IMR-90 (cell line): Measurements from ENCODE around the gene SPAG8.

Experiments
- BHLHE40 ChIP-seq: fragments of 150-350 bp; IDR thresholded peaks from 2 replicates; pipeline ENCODE4 v1.6.1; 2016; ENCODE audit warnings: mild to moderate bottlenecking, low read depth, low read length
- CEBPB ChIP-seq: IDR thresholded peaks from 2 replicates; pipeline ENCODE4 v1.6.1; 2012; ENCODE audit warnings: low read depth, low read length, improper control_type of control experiment
- CHD1 ChIP-seq: IDR thresholded peaks from 2 replicates; pipeline ENCODE4 v1.6.1; 2012; ENCODE audit warnings: low read depth, low read length, improper control_type of control experiment
- ELK1 ChIP-seq: fragments of 150-350 bp; IDR thresholded peaks from 2 replicates; pipeline ENCODE4 v1.6.1; 2016; ENCODE audit warnings: low read depth, mild to moderate bottlenecking, low read length, moderate library complexity, borderline replicate concordance
- FOS ChIP-seq: fragments of 150-350 bp; IDR thresholded peaks from 2 replicates; pipeline ENCODE4 v1.6.1; 2016; ENCODE audit warnings: low read depth, low read length
- MAFK ChIP-seq: IDR thresholded peaks from 2 replicates; pipeline ENCODE4 v1.6.1; 2012; ENCODE audit warnings: low read depth, low read length, improper control_type of control experiment
- POLR2A ChIP-seq: IDR thresholded peaks from 2 replicates; pipeline ENCODE4 v1.6.1; 2012; ENCODE audit warnings: mild to moderate bottlenecking, low read depth, low read length
- RAD21 ChIP-seq: IDR thresholded peaks from 2 replicates; pipeline ENCODE4 v1.6.1; 2012; ENCODE audit warnings: low read length, improper control_type of control experiment
- SMC3 ChIP-seq: fragments of 150-350 bp; IDR thresholded peaks from 2 replicates; pipeline ENCODE4 v1.6.1; 2016; ENCODE audit warnings: low read depth, mild to moderate bottlenecking, antibody characterized with exemption, low read length, moderate library complexity
- TF ChIP-seq, protein P1 (sequence below): conservative IDR thresholded peaks from 2 replicates; pipeline ENCODE4 v1.5.1; 2012; ENCODE audit warnings: mild to moderate bottlenecking, low read depth, low read length, improper control_type of control experiment

GRCh38 chr9:35776018-35776417, 36.0 kb downstream of the SPAG8 start:
- TF ChIP-seq, protein P1, sequence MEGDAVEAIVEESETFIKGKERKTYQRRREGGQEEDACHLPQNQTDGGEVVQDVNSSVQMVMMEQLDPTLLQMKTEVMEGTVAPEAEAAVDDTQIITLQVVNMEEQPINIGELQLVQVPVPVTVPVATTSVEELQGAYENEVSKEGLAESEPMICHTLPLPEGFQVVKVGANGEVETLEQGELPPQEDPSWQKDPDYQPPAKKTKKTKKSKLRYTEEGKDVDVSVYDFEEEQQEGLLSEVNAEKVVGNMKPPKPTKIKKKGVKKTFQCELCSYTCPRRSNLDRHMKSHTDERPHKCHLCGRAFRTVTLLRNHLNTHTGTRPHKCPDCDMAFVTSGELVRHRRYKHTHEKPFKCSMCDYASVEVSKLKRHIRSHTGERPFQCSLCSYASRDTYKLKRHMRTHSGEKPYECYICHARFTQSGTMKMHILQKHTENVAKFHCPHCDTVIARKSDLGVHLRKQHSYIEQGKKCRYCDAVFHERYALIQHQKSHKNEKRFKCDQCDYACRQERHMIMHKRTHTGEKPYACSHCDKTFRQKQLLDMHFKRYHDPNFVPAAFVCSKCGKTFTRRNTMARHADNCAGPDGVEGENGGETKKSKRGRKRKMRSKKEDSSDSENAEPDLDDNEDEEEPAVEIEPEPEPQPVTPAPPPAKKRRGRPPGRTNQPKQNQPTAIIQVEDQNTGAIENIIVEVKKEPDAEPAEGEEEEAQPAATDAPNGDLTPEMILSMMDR: no peak
- TF ChIP-seq ELK1 (no peak), POLR2A (no peak), BHLHE40 (no peak), CEBPB (no peak), SMC3 (no peak), FOS (no peak), CHD1 (no peak), RAD21 (no peak), MAFK (no peak)
